Breast epithelium (tissue), 3 donors: ENCODE measurements around the gene ANKRD63.

ENCODE experiments used
- POLR2AphosphoS5 ChIP-seq, 3 donors: sonication (generic); formaldehyde crosslinking; IDR thresholded peaks; one replicate each; pipeline ENCODE4 v1.6.1; 2017; ENCODE audit warnings: antibody characterized with exemption in 3 of 3
- TF ChIP-seq, protein P1 (sequence below), 3 donors: fragments of 450-650 bp; IDR thresholded peaks; one replicate each; pipeline ENCODE4 v1.5.1; 2016 to 2017; ENCODE audit warnings: antibody characterized with exemption in 3 of 3, mild to moderate bottlenecking in 3 of 3, moderate library complexity in 3 of 3

DNA sequence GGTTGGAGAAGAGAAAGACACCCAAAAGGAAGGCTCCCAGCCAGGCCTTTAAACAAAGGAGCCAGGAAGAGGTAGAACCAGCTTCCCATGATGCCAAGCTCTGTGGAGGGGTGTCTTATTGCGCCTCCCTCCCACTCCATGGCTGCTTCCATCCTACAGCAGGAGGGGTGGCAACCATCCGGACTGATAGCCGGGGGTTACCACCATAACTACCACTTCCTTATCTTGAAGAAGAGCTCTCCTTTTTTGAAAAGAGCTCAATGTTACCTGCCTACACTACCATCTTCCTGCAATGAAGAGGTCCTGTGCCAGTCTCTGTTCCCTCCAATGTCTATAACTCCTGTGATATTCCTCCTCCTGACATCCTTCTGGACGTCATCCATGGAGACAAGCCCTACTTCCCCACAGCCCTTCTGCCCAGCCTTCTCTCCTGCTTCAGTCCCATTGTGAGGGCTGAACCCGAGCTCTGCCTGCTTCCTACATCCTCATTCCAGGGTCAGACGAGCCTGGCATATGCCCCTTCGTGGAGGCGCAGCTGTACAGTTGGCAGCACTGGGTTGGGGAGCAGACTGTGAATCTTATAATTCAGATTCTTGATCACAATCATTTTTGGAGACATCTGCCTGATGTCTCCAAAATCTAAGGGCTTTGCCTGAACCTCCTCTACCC is 49.4 kb upstream of the ANKRD63 start:
- TF ChIP-seq, protein P1, sequence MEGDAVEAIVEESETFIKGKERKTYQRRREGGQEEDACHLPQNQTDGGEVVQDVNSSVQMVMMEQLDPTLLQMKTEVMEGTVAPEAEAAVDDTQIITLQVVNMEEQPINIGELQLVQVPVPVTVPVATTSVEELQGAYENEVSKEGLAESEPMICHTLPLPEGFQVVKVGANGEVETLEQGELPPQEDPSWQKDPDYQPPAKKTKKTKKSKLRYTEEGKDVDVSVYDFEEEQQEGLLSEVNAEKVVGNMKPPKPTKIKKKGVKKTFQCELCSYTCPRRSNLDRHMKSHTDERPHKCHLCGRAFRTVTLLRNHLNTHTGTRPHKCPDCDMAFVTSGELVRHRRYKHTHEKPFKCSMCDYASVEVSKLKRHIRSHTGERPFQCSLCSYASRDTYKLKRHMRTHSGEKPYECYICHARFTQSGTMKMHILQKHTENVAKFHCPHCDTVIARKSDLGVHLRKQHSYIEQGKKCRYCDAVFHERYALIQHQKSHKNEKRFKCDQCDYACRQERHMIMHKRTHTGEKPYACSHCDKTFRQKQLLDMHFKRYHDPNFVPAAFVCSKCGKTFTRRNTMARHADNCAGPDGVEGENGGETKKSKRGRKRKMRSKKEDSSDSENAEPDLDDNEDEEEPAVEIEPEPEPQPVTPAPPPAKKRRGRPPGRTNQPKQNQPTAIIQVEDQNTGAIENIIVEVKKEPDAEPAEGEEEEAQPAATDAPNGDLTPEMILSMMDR (IDR thresholded peaks at IDR 0.05), result no peak
- TF ChIP-seq POLR2AphosphoS5 (IDR thresholded peaks at IDR 0.05), result no peak
